ENCODE data around the gene VPS37D. TPM values are rescaled to one million over a fixed set of nuclear protein-coding genes. Genes with fewer than 3 reads are reported as not detected.
"Not testable (repeated sequence)": the region's sequence is repeated elsewhere in the genome, so short reads cannot be mapped to it uniquely, and the experiment has no call there.

Gene VPS37D
- total and polyA plus RNA-seq, 3 experiments from 2014 or later = 0.17 to 0.18 TPM; not detected in 1

DNA sequence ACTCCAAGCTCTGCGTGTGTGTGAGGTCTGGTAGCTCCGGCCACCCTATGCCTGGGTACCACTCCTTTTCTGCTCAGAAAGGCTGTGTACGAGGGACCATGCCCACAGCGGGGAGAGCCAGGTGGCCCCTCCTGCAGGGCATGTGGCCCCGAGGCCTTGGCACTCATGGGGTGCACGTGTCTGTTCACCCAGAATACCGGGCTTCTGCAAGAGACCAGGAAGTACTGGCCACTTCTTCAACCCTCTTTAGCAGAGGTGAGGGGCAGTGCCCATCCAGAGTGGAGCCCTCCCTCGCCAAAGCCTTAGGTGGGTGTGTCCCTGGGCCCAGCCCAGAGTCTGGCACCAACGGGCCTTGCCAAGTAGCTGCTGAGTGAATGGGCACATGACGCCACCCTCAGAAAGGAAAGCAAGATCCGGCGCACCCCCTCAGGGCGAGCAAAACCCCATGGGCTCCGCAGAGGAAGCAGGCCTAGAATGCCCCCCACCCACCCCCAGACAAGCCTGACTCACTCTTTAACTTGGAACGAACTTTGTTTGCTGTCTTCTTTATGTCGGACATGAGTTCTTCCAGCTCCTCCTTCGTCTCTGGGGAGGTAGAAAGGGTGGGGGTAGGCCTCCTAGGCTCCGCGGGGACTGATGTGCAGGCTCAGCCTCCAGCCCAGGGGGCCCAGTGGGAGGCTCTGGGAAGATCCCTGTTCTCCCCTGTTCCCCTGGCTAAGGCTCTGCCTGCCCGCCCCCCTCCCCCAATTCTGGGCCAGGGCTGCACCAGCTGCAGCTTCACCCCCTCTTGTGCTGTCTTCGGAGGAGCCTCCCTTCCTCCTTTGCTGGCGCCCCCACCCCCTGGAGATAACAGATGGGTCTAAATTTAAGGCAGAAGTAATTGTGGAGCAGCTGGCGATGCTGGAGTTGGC is 37.3 kb downstream of the VPS37D start:
- ChIA-PET POLR2A (interaction anchor here (0.6 kb wide), 1 partner anchor 83 kb away, joined by 3 read pairs; no protein-coding TSS in a partner anchor), CTCF (interaction anchor here (0.5 to 1.8 kb wide), 2 partner anchors 98 to 364 kb away, joined by 3 to 7 read pairs; no protein-coding TSS in a partner anchor)
- Mint-ChIP-seq H3K27ac (peak overlapping the region in 1 of 8 donors; percentile 54), H3K4me3 (no peak overlapping the region), H3K27me3 (peaks cover 0 to 2% of the 10 kb centered on the region in 2 donors), H3K4me1 (peaks cover 0 to 4% (median 0%) of the 10 kb centered on the region in 3 donors), H3K36me3 (peaks cover 0 to 20% (median 0%) of the 10 kb centered on the region in 3 donors), H3K9me3 (no peaks in the 10 kb centered on the region)
- no peak for DNase-seq
- Histone ChIP-seq H3K9me3 (ENCODE audit: low read length) (no peaks in the 10 kb centered on the region), H3K27me3 (ENCODE audit: insufficient read depth, low read length, poor library complexity, severe bottlenecking) (no peaks in the 10 kb centered on the region), H3K36me3 (ENCODE audit: insufficient read depth, low read length) (no peaks in the 10 kb centered on the region), H3K4me3 (ENCODE audit: low read length) (no peak overlapping the region), H3K27ac (ENCODE audit: low read depth, low read length) (no peak overlapping the region), H3K4me1 (ENCODE audit: insufficient read depth, low read length) (peaks cover 6% of the 10 kb centered on the region)

DNA sequence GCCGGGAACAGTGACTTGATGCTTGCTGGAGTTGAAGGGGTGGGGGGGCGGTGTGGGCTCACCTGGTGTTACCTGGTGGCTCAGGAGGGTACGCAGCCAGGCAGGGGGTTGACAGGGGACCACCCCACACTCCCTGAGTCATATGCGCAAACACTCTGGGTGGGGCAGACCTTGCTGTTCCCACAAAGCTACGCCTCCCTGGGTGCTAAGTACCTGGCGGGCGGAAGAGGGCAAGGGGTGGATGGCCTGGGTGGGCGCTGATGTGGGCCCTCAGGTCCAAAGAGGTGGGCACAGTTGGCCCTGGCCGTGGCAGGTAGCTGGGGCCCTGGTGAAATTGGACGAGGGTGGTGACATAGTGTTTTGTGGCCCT is 37.9 kb downstream of the VPS37D start:
- POLR2A ChIA-PET = interaction anchor here (0.6 kb wide), 1 partner anchor 82 kb away, joined by 3 read pairs; no protein-coding TSS in a partner anchor
- Histone ChIP-seq H3K36me3 (ENCODE audit: insufficient read depth, low read length) (no peaks in the 10 kb centered on the region), H3K27ac (ENCODE audit: low read depth, low read length) (no peak overlapping the region), H3K27me3 (ENCODE audit: insufficient read depth, low read length, poor library complexity, severe bottlenecking) (no peaks in the 10 kb centered on the region), H3K4me3 (ENCODE audit: low read length) (no peak overlapping the region), H3K4me1 (ENCODE audit: insufficient read depth, low read length) (peaks cover 6% of the 10 kb centered on the region), H3K9me3 (ENCODE audit: low read length) (no peaks in the 10 kb centered on the region)
- DNase-seq = no peak
- Mint-ChIP-seq H3K4me1 (peaks cover 0 to 4% (median 0%) of the 10 kb centered on the region in 3 donors), H3K9me3 (no peaks in the 10 kb centered on the region), H3K27ac (no peak overlapping the region), H3K4me3 (no peak overlapping the region), H3K36me3 (peaks cover 0 to 17% (median 0%) of the 10 kb centered on the region in 3 donors), H3K27me3 (peaks cover 0 to 2% of the 10 kb centered on the region in 2 donors)
- CTCF ChIA-PET = interaction anchor here (0.5 to 1.8 kb wide), 2 partner anchors 99 to 365 kb away, joined by 3 to 7 read pairs; no protein-coding TSS in a partner anchor

DNA sequence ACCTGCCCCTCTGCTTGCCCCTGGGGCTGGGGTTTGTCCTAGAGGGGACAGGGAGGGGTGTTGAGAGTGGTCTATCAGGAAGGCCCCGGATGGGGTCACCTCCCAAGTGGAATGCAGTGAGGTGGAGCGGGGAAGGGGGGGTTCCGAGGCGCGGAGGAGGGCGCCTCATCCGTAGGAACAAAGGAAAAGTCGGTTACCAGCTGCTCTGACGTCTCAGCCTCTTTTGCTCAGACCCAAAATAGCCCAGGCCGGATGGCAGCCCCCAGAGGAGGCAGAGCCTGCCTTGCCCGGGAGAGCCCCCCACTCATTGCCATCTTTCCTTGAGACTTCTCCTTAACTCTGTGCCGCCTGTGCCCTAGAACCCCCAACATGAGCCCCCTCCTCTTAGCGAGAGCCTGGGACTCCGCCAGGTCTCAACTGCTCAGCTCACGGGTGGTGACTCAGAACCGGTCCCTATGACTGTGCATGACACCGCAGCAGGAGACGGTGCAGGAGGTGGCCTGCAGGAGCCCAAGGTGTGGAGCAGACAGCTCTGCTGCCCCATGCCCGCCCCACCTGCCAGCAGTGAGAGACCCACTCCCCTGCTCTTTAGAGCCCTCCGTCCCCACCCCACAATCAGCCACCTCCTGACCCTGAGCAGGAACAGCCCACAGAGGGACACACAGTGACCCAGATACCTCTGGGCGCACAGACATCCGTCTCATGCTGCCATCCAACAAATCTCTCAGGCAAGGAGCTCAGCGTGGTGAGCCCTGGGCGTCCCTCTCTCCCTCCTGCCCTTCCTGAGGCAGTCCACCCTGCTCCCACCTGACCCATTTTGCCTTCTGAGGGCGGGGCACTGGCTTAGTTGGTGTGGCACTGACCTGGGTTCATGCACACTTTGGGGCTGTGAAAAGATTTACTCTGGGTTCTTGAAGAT is 38.8 kb downstream of the VPS37D start:
- ChIA-PET CTCF (no interaction called here), POLR2A (no interaction called here)
- no peak for DNase-seq
- H3K9me3 Mint-ChIP-seq = no peaks in the 10 kb centered on the region
- peaks cover 0 to 16% (median 0%) of the 10 kb centered on the region in 3 donors for H3K36me3 Mint-ChIP-seq
- no peak overlapping the region for H3K27ac ChIP-seq (ENCODE audit: low read depth, low read length)
- peaks cover 0 to 4% (median 0%) of the 10 kb centered on the region in 3 donors for H3K4me1 Mint-ChIP-seq
- peak overlapping the region in 1 of 8 donors; percentile 47 for H3K27ac Mint-ChIP-seq
- no peaks in the 10 kb centered on the region for H3K9me3 ChIP-seq (ENCODE audit: low read length)
- no peaks in the 10 kb centered on the region for H3K27me3 ChIP-seq (ENCODE audit: insufficient read depth, low read length, poor library complexity, severe bottlenecking)
- peaks cover 0 to 2% of the 10 kb centered on the region in 2 donors for H3K27me3 Mint-ChIP-seq
- peaks cover 6% of the 10 kb centered on the region for H3K4me1 ChIP-seq (ENCODE audit: insufficient read depth, low read length)
- no peaks in the 10 kb centered on the region for H3K36me3 ChIP-seq (ENCODE audit: insufficient read depth, low read length)
- H3K4me3 Mint-ChIP-seq = no peak overlapping the region
- H3K4me3 ChIP-seq (ENCODE audit: low read length) = no peak overlapping the region

DNA sequence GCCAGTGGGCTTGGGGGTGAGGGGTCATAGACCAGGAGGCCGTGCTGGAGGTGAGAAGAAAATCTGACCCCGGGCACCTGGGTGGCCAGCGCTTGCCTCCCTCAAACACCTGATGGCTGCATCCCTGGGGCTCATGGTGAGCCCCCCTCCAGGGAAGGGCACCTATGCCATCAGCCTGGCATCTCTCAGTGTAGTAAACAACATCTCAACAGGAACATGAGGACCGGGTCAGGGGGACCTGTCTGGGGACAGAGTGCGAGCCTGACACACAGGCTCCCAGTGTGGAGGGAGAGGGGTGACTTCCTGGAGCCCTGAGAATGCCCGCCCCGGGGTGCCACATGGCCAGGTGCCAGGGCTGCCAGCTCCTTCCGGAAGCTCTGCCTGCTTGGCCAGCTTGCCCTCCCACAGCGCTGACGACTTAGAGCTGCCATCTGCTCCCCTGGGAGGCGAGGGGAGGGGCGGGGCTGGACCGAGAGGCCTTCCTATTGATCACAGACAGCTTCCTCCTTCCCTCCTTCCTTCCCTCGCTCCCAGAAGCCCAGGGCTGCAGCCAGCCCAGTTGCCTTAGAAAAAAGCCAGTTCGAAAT is 39.5 kb downstream of the VPS37D start:
- H3K27me3 Mint-ChIP-seq = no peaks in the 10 kb centered on the region
- H3K36me3 ChIP-seq (ENCODE audit: insufficient read depth, low read length) = no peaks in the 10 kb centered on the region
- H3K4me1 ChIP-seq (ENCODE audit: insufficient read depth, low read length) = peaks cover 6% of the 10 kb centered on the region
- H3K9me3 Mint-ChIP-seq = no peaks in the 10 kb centered on the region
- ChIA-PET POLR2A (no interaction called here), CTCF (no interaction called here)
- H3K27ac Mint-ChIP-seq = peak overlapping the region in 1 of 8 donors; percentile 47
- H3K27ac ChIP-seq (ENCODE audit: low read depth, low read length) = no peak overlapping the region
- no peak for DNase-seq
- H3K4me1 Mint-ChIP-seq = peaks cover 0 to 4% (median 0%) of the 10 kb centered on the region in 3 donors
- no peaks in the 10 kb centered on the region for H3K9me3 ChIP-seq (ENCODE audit: low read length)
- peaks cover 0 to 9% (median 0%) of the 10 kb centered on the region in 3 donors for H3K36me3 Mint-ChIP-seq
- no peaks in the 10 kb centered on the region for H3K27me3 ChIP-seq (ENCODE audit: insufficient read depth, low read length, poor library complexity, severe bottlenecking)
- no peak overlapping the region for H3K4me3 Mint-ChIP-seq
- H3K4me3 ChIP-seq (ENCODE audit: low read length) = no peak overlapping the region

DNA sequence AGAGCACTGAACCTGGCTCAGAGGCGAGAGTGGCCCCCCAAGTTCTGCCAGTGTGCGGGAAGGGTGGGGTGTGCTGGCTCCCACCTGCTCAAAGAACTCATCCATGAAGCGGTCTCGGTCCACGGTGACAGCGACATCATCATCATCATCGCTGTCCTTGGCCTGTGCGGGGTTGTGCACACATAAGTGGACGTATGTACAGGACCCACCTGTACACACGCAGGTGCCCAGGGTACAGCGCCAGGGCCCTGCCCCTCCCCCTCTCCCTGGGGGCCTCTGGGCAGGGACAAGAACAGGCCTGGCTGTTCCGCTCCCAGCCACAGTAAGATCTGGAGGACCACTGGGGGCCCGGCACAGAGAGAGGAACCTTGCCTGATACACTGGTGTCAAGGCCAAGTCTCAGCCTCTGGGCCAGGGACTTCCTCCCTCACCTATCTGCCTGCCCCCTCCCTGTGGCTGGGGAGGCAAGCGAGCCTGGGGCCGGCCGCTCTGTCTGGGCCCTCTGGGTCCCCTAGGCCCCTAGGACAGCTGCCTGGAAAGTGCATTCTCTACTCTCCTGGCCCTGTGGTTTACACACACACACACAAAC is 41.4 kb downstream of the VPS37D start:
- Histone ChIP-seq H3K4me1 (ENCODE audit: insufficient read depth, low read length) (peaks cover 6% of the 10 kb centered on the region), H3K27me3 (ENCODE audit: insufficient read depth, low read length, poor library complexity, severe bottlenecking) (no peaks in the 10 kb centered on the region), H3K4me3 (ENCODE audit: low read length) (no peak overlapping the region), H3K9me3 (ENCODE audit: low read length) (no peaks in the 10 kb centered on the region), H3K36me3 (ENCODE audit: insufficient read depth, low read length) (no peaks in the 10 kb centered on the region), H3K27ac (ENCODE audit: low read depth, low read length) (no peak overlapping the region)
- POLR2A ChIA-PET = no interaction called here
- Mint-ChIP-seq H3K36me3 (peaks cover 0 to 2% (median 1%) of the 10 kb centered on the region in 3 donors), H3K27me3 (no peaks in the 10 kb centered on the region), H3K27ac (no peak overlapping the region), H3K4me3 (no peak overlapping the region), H3K4me1 (peaks cover 4 to 7% (median 5%) of the 10 kb centered on the region in 3 donors), H3K9me3 (no peaks in the 10 kb centered on the region)
- DNase-seq = no peak
- CTCF ChIA-PET = interaction anchor here (1.0 to 1.1 kb wide), 2 partner anchors 11 to 16 kb away, joined by 4 read pairs; no protein-coding TSS in a partner anchor

DNA sequence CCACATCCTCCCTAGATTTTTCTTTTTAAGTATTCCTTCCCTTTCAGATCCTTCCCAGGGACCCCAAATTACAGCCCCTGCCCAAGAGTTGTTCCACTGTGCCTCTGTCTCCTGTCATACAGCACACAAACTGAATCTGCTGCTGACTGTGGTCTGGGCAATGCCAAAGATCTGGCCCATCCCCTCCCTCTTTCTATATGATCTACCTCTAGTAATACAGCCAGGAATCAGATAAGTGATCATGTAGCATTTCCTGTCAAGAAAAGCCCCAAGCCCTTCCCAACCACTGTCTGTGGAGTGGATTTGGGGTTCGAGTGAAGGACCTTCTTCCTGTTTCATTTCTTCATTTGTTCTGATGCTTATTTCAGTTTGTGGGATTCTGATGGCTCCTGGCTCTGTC is 45.1 kb downstream of the VPS37D start:
- H3K9me3 Mint-ChIP-seq = no peaks in the 10 kb centered on the region
- CTCF ChIA-PET = interaction anchor here (2.1 to 2.2 kb wide), 2 partner anchors 13 to 106 kb away, joined by 5 to 6 read pairs; no protein-coding TSS in a partner anchor

DNA sequence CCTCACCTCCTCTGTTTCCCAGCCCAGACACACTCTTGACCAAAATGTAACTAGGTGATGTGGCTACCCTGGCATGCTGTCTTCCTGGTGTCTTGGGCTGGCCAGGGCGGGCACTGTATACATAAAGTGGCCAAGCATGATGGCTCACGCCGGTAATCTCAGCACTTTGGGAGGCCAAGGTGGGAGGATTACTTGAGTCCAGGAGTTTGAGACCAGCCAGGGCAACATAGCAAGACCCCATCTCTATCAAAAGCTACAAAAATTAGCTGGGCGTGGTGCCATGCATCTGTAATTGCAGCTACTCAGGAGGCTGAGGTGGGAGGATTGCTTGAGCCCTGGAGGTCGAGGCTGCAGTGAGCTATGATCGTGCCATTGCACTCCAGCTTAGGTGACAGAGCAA is 45.7 kb downstream of the VPS37D start:
- H3K9me3 Mint-ChIP-seq; H3K4me3 ChIP-seq (ENCODE audit: low read length); H3K4me3 Mint-ChIP-seq; H3K27ac Mint-ChIP-seq; H3K27ac ChIP-seq (ENCODE audit: low read depth, low read length); DNase-seq; H3K27me3 ChIP-seq (ENCODE audit: insufficient read depth, low read length, poor library complexity, severe bottlenecking); POLR2A ChIA-PET; H3K36me3 Mint-ChIP-seq; H3K27me3 Mint-ChIP-seq; H3K9me3 ChIP-seq (ENCODE audit: low read length); H3K36me3 ChIP-seq (ENCODE audit: insufficient read depth, low read length): not testable (repeated sequence)
- H3K4me1 ChIP-seq (ENCODE audit: insufficient read depth, low read length) = peaks cover 12% of the 10 kb centered on the region
- peaks cover 17 to 19% (median 17%) of the 10 kb centered on the region in 3 donors for H3K4me1 Mint-ChIP-seq
- CTCF ChIA-PET = interaction anchor here (2.1 to 2.2 kb wide), 2 partner anchors 12 to 107 kb away, joined by 5 to 6 read pairs; no protein-coding TSS in a partner anchor

More for the DNA sequence above, 45.1 kb downstream of the VPS37D start:
- no peaks in the 10 kb centered on the region for H3K27me3 ChIP-seq (ENCODE audit: insufficient read depth, low read length, poor library complexity, severe bottlenecking)
- Mint-ChIP-seq H3K27me3 (peaks cover 0 to 3% of the 10 kb centered on the region in 2 donors), H3K36me3 (peaks cover 0 to 2% (median 1%) of the 10 kb centered on the region in 3 donors), H3K4me1 (peaks cover 11 to 13% (median 12%) of the 10 kb centered on the region in 3 donors), H3K27ac (peak overlapping the region in 1 of 8 donors; percentile 66), H3K4me3 (no peak overlapping the region)
- no peaks in the 10 kb centered on the region for H3K9me3 ChIP-seq (ENCODE audit: low read length)
- POLR2A ChIA-PET = interaction anchor here (0.6 kb wide), 1 partner anchor 105 kb away, joined by 6 read pairs; no protein-coding TSS in a partner anchor
- H3K4me1 ChIP-seq (ENCODE audit: insufficient read depth, low read length) = peaks cover 7% of the 10 kb centered on the region
- no peaks in the 10 kb centered on the region for H3K36me3 ChIP-seq (ENCODE audit: insufficient read depth, low read length)
- DNase-seq = no peak
- no peak overlapping the region for H3K27ac ChIP-seq (ENCODE audit: low read depth, low read length)
- no peak overlapping the region for H3K4me3 ChIP-seq (ENCODE audit: low read length)
